ENCODE results near the gene ACP7.
"Not testable (repeated sequence)": the region's sequence is repeated elsewhere in the genome, so short reads cannot be mapped to it uniquely, and the experiment has no call there.

The ACP7 gene

DNA sequence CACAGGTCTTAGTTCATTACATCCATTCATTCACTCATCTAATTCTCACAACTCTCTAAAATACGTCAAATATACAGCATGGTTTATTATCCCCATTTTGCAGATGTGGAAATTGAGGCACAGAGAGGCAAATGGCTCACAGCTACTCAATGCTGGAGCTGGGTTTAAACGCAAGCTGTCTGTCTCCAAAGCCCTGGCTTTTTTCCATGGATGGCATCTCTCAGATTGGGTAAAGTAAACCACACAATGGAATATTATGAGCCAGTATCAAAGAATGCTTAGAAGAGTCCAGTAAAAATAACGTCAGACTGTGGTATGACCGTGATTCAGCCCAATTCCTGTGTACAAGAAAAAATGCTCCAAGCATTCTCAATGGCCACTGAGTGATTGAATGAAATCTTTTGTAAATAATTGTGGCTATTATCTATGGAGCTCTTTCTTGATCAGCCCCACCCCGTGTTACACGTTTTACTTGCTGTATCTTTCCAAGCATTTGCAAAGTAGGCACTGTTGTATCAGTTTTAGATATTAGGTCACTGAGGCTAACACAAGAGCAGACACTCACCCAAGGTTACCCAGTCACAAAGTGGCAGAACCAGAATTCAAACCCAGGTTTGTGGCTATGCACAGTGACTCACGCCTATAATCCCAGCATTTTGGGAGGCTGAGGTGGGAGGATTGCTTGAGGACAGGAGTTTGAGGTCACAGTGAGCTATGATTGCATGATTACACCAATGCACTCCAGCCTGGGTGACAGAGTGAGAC lies 5.5 kb upstream of the ACP7 start:
- DNase-seq: no peak

DNA sequence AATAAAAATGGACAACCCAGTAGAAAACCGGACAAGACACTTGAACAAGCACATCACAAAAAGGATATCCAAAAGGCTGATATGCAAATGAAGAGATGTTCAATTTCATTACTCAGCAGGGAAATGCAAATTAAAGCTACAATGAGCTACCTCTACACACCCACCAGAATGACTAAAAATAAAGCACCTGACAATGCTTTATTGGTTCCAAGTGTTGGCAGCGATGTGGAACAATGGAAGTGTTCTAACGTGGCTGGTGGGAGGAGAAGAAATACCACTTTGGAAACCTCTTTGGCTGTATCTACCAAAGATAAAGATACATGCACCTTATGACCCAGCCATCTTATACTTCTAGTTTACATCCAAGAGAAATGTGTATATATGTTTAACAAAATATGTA lies 3.7 kb upstream of the ACP7 start:
- no peak for DNase-seq

DNA sequence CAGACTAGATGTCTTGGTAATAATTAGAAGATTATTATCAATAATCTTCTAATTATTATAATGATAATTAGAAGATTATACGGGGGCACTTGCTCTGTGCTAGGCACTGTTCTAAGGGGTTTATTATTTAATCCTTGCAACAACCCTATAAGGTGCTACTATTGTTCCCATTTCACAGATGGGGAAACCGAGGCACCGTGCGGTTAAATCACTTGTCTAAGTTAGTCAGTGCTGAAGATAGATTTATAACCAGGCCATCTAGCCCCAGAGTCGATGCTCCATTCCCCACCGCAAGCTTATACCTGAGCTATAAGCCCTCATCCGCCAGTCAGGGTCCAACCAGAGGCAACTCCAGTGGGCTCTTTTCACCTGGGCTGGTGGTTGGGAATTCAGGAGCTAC lies 2.0 kb upstream of the ACP7 start:
- no peak for DNase-seq

DNA sequence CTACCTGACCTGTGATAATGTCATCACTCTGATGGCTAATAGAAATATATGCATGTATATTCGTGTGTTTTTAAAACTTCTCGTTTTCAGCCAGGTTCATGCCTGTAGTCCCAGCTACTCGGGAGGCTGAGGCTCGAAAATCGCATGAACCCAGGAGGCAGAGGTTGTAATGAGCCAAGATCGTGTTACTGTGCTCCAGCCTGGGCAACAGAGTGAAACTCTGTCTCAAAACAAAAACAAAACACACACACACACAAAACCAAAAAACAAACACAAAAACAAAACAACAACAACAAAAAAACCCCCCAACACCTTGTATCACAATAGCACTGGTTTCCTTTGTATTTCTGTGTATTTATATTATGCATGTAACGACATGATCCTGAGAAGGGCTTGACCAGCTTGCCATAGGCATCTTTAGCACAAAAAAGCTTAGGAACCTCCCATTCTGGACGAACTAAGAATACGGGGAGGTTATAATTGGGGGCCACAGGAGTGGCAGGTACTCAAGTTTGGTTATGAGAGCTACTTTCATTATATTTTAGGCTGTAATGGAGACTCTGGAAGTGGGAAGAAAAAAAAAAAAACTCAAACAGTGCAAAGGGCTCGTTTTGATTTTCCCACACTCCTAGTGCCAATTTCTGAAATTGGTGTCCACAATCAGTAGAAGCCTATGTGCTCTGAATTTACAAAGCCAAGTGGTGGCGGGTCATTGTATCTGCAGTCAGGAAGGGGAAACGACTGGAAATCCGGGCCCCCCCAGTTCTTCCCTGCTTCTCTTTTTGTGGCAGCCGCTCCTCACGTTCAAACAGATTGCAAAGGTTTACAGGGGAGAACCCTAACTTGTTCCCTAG lies 1.2 kb upstream of the ACP7 start:
- no peak for DNase-seq

DNA sequence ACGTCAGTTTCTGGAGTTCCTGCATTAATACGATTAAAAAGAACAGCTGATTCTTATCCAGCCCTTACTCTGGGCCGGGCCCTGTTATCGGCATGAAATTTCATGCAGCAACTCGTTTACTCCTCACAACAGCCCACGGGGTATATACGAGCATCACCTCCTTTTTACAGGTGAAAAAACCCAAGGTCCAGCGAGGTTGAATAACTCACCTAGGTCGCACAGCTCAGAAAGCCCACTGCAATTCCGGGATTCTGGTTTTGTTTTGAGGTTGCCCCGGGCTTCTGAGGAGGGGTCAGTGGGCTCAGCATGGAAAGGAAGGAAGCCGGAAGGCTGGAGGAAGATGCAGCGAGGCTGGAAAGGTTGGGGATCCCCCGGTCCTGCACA lies 577 bp upstream of the ACP7 start:
- no peak for DNase-seq

DNA sequence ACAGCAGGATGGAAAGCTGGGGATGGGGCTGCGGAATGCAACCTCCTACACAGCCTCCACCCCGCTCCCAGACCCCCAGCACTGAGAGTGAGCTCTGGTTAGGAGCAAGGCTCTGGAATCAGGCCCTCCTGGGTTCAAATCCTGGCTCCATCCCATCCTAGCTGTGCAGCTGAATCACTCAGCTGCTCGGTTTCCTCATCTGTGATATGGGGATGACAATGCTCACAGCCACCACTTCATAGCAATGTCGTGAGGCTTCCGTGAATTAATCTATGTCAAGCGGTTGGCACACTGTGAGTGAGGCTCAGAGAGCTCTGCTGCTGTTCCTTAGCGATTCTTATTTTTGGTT lies 538 bp downstream of the ACP7 start:
- DNase-seq: no peak

DNA sequence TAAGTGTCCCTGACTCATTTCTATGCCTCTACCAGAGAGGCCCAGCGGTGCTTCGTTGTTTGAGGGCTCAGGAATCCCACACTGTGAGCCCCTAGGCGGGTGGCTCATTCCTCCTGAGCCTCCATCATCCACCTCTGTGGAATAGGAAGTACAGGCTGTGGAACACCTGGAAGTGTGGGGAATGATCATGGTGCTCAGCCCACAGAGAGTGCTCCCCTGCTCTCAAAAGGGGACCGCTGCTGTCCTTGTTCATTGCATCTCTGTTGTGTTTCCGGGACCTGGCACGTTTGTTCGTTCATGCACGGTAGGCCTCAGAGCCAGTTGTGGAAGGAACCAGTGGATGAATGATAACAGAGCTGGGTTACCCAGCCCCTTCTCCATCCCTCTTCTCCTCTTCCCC lies 1.2 kb downstream of the ACP7 start:
- no peak for DNase-seq

DNA sequence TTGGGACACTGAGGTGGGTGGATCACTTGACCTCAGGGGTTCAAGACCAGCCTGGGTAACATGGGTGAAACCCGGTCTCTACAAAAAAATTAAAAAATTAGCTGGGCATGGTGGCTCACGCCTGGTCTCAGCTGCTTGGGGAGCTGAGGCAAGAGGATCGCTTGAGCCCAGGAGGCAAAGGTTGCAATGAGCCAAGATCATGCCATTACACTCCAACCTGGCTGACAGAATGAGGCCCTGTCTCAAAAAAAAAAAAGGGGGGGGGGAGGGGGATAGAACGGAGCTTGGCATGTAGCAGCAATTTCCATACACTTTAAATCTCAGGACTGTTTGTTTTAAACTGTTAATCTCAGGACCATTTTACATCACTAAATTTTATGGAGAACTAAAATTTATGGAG lies 2.2 kb downstream of the ACP7 start:
- no peak for DNase-seq

DNA sequence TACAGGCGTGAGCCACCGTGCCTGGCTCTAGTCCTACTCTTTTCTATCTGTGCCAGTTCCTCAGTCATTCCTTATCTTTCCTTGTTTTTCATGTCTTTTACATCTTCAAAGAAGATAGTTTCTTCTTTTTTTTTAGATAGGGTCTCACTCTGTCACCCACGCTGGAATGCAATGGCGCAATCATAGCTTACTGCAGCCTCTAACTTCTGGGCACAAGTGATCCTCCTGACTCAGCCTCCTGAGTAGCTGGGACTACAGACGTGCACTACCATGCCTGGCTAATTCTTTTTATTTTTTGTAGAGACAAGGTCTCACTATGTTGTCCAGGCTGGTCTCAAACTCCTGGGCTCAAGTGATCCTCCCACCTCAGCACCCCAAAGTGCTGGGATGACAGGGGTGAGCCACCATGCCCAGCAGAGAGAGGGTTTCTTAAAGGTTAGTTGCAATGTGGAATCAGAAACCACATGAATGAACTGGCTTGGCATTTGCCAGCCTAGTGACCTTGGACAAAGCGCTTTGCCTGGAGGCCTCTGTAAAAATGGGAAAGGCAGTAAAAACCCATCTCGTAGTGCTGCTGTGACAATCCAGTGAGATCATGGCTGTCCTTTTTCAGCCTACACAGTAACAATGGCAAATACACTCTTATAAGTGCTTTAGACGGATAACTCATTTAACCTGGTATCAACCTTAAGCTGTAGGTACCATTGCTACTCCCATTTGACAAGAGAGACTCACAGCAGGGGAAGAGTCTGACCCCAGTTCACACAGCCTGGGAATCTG lies 3.9 kb downstream of the ACP7 start:
- no peak for DNase-seq

DNA sequence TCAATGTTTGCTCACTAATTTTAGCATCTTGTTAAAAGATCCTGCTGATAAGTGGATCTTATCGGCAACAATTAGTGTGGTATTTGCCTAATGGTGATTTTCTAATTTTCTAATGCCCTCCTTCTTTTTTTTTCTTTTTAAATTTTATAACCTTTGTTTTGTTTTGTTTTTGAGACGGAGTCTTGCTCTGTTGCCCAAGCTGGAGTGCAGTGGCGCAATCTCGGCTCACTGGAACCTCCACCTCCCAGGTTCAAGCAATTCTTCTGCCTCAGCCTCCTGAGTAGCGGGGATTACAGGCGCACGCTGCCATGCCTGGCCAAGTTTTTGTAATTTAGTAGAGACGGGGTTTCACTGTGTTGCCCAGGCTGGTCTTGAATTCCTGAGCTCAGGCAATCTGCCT lies 5.8 kb downstream of the ACP7 start:
- not testable (repeated sequence) for DNase-seq

DNA sequence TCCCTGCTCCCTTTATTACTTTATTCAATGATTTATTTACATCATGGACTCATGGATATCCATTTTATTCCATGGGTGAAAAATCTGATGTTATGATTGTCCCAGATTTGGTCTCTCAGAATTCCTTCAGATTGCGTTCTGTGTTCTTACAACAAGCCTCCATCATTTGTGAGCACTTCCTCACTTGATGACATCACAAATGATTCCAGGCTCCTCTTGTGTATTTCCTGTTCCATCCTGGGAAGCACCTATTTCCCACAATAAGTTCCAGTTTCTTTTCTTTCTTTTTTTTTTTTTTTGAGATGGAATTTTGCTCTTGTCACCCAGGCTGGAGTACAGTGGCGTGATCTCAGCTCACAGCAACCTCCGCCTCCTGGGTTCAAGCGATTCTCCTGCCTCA lies 6.7 kb downstream of the ACP7 start:
- no peak for DNase-seq

DNA sequence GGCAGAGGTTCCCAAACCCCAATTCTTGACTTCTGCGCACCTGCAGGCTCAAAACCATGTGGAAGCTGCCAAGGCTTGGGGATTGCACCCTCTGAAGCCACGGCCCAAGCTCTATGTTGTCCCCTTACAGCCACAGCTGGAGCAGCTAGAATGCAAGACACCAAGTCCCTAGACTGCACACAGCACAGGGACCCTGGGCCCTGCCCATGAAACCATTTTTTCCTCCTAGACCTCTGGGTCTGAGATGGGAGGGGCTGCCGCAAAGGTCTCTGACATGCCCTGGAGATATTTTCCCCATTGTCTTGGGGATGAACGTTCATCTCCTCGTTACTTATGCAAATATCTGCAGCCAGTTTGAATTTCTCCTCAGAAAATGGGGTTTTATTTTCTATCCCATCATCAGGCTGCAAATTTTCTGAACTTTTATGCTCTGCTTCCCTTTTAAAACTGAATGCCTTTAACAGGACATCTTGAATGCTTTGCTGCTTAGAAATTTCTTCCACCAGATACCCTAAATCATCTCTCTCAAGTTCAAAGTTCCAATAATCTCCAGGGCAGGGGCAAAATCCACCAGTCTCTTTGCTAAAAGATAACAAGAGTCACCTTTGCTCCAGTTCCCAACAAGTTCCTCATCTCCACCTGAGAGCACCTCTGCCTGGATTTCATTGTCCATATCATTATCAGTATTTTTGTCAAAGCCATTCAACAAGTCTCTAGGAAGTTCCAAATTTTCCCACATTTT lies 11.8 kb downstream of the ACP7 start:
- DNase-seq: not testable (repeated sequence)

DNA sequence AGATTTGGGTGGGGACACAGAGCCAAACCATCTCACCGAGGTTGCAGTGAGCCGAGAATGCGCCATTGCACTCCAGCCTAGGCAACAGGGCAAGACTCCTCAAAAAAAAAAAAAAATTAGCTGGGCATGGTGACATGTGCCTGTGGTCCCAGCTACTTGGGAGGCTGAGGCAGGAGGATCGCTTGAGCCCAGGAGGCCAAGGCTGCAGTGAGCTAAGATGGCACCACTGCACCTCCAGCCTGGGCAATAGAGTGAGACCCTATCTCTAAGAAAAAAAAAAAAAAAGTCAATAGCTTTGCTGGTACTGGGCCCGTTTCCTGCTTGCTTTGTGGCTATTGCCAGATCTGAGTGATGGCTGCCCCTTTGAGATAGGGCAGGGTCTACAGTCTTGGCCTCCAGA lies 13.1 kb downstream of the ACP7 start:
- DNase-seq: no peak

DNA sequence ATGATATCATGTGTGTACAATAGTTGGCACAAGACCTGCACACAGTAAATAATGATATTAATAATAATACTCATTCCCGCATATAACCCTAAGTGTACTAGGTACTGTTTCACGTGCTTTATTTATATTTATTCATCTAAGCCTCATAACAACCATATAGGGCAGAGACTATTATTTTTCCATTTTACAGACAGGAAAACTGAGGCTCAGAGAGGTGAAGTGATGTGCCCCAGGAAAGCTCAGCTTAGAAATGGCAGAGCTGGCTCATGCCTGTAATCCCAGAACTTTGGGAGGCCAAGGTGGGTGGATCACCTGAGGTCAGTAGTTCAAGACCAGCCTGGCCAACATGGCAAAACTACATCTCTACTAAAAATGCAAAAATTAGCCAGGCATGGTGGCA lies 13.6 kb downstream of the ACP7 start:
- no peak for DNase-seq

DNA sequence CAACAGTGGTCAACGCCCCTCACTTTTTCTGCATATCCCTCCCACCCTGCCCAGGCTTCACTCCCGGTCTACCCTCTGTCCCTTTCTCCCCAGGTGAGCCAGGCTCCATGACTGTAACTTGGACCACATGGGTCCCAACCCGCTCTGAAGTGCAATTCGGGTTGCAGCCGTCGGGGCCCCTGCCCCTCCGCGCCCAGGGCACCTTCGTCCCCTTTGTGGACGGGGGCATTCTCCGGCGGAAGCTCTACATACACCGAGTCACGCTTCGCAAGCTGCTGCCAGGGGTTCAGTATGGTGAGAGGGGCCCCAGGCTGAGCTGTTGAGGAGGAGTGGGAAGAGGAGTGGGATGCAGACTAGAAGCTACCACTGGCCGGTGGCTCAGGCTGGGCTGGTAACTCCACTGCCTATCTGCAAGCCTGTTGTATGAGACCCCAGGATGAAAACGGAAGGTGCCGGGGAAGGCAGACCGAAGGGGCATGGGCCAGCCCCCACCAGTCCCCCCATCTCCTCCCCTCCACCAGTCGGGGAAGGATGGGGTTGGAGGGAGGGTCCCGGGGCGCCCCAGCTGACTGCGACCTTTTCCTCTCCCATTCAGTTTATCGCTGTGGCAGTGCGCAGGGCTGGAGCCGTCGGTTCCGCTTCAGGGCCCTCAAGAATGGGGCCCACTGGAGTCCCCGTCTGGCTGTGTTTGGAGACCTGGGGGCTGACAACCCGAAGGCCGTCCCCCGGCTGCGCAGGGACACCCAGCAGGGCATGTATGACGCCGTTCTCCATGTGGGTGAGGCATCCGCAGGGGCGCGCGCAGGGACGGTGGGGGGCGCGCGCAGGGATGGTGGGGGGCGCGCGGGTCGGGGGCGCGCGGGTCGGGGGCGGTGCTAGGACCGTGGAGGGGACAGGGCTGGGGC lies 14.4 kb downstream of the ACP7 start:
- DNase-seq: no peak

DNA sequence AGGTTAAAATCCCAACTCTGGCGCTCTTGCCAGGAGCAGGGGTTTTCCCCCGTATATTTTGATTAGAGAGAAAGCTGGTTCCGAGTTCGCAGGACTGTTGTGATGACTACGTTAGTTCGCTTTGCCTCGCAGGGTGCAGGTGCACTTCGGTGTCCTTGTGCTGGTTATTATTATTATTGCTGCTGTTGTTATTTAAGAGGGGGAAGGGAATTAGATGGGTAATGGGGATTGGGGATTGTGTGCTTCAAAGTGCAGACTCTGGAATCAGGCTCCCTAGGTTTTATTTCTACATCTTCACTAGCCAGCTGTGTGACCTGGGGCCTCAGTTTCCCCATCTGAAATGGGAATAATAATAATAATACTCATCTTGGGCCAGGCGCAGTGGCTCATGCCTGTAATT lies 15.2 kb downstream of the ACP7 start:
- no peak for DNase-seq

DNA sequence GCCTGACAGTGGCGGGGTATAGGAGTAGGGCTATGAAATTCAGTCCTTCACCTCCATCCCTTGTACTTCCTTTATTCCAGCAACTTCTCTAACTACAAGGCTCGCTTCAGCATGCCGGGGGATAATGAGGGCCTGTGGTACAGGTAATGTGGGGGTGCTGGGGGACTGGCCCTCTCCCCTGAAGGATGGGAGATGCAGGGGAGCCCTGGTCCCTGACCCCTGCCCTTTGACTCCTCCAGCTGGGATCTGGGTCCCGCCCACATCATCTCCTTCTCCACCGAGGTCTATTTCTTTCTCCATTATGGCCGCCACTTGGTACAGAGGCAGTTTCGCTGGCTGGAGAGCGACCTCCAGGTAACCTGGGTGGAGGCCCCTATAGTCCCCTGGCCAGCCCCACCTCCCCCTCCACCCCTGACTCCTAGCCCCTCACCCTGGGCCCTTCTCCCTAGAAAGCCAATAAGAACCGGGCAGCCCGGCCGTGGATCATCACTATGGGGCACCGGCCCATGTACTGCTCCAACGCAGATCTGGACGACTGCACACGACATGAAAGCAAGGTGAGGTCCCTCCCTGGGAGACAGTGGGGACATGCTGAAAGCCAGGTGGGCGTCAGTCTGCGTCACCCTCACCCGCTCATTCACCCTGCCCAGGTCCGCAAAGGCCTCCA lies 16.5 kb downstream of the ACP7 start:
- DNase-seq: no peak

DNA sequence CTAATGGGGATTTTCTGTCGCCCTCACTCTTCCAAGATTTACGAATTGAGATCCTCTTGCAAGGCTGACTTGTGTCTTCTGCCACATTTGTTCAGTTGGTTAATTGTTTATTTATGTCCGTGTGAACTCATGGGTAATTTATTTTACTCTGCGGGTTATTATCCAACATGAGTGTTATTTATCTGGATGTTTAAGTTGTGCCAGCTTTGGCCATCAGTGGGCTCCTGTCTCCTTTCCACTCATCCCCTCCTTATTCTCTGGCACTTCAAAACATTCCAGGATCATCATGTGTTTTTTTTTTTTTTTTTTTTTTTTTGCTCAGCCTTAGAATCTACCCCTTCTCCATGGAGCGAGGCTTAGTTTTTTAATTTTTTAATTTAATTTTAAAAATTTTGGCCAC lies 19.0 kb downstream of the ACP7 start:
- no peak for DNase-seq

DNA sequence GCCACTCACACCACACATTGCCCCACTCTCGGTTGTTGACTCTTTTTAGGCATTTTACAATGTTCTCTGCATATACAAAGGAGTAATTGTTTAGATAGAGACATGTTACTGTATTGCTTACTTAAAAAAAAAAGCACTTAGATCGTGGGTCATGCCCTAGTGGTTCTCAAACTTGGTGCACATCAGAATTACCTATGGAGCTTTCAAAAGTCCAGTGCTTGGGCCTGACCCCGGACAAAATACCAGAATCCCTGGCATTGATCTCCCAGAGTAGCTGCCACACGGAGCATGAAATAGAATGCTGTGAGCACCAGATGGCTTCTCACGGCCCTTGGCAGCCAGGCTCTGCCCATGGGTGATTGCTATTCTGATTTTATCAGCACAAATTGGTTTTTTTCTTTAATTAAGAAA lies 20.0 kb downstream of the ACP7 start:
- no peak for DNase-seq

DNA sequence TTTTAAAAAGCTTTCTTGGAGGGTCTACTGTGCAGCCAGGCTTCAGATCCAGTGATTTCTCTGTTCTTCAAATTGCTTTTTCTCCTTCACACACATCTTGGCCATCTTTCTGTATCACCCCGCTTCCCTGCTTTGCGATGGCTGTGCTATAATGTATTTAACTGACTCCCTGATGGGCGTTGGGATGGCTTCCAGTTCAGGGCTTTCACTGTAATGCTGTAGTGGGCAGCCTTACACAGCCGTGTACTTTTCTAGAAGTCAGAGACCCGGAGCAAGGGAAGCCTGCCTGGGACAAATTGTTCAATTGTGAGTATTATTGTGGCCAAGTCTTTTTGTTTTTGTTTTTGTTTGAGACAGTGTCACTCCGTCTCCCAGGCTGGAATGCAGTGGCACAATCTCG lies 22.0 kb downstream of the ACP7 start:
- no peak for DNase-seq

DNA sequence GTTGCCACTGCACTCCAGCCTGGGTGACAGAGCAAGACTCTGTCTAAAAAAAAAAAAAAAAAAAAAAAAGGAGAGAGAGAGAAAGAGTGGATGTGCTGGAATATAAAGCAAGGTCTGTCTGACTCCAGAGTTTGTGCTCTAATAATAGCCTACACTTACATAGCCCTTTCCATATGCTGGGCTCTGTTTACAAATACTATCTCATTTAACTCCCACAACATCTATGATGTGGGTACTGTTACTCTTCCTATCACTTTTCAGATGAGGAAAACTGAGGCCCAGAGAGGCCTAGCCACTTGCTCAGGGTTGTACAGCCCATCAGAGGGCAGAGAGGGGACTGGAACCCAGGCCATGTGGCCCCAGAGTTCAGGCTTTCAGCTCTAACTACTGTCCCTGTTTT lies 25.5 kb downstream of the ACP7 start:
- no peak for DNase-seq
